GM12891 (cell line): ENCODE measurements around the gene PACSIN2.

Experiments
- POLR2A ChIP-seq: IDR thresholded peaks from 2 replicates; pipeline ENCODE4 v1.6.1; 2011; ENCODE audit warnings: low read depth, low read length, control low read depth
- POLR2AphosphoS5 ChIP-seq: IDR thresholded peaks from 2 replicates; pipeline ENCODE4 v1.6.1; 2011; ENCODE audit warnings: low read depth, low read length, control low read depth
- SPI1 ChIP-seq: IDR thresholded peaks from 2 replicates; pipeline ENCODE4 v1.6.1; 2011; ENCODE audit warnings: low read depth, low read length, control low read depth

GRCh38 chr22:42990131-42990838, 24.7 kb downstream of the PACSIN2 start:
- no peak for TF ChIP-seq POLR2A
- TF ChIP-seq POLR2AphosphoS5: no peak
- TF ChIP-seq SPI1: no peak
